ENCODE results near the gene ARID1B. TPM values are rescaled to one million over a fixed set of nuclear protein-coding genes. Genes with fewer than 3 reads are reported as not detected.

ARID1B gene
- total and polyA plus RNA-seq, 2 of the 13 experiments (the other 11 are each of a cell fraction or from before 2014, with no cell fraction given): 20.1 to 32.6 TPM

DNA sequence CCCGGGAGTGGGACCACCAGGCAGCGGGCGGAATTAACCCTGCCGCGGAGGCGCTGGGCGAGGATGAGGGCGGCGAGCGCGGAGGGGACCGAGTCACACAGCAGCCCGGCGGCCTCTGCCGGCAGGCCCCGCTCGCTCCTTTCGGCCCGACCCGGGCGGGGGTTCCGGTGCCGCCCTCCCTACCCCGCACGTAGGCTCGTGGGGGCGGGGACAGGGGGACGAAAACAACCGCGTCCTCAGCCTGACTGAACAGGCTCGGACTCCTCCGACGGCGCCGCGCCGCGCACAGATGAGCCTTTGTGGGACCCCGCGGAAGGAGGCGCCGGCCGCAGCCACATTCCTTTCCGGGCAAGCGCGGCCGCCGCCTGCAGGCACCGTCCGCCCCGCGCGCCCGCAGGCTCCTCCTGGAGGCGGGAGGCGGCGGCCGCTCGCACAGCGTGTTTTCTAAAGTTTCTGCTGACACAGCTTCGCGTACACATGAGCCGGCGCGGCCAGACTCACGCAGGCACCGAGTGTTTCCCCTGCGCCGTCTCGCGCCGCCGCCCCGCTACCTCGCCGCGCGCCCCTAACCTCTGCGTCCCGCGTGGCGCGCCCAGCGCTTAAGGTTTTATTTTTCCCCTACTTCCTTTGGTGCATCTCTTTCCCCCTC, 244.3 kb downstream of the ARID1B start (continued):
- TF ChIP-seq SOX6 (IDR thresholded peaks at IDR 0.05) (no peak), SOX6 (CRISPR knock-in tag; IDR thresholded peaks at IDR 0.05) (peak; percentile 77; the same call in 1 of the 2 replicates), ZNF292 (CRISPR knock-in tag; IDR thresholded peaks at IDR 0.05; ENCODE audit: borderline replicate concordance, low read depth) (no peak), ZNF619 (CRISPR knock-in tag; IDR thresholded peaks at IDR 0.05) (peak; percentile 96; the same call in 1 of the 2 replicates), MTA1 (CRISPR knock-in tag; IDR thresholded peaks at IDR 0.05; ENCODE audit: borderline replicate concordance) (peak; percentile 83), KDM4B (CRISPR knock-in tag; IDR thresholded peaks at IDR 0.05) (no peak; the same call in 1 of the 2 replicates), ZSCAN21 (CRISPR knock-in tag; IDR thresholded peaks at IDR 0.05; ENCODE audit: borderline replicate concordance) (peak; percentile 98), ZNF570 (CRISPR knock-in tag; IDR thresholded peaks at IDR 0.05; ENCODE audit: borderline replicate concordance) (peak; percentile 79; the same call in 1 of the 2 replicates), JUND (CRISPR knock-in tag; IDR thresholded peaks at IDR 0.05) (no peak; the same call in none of the 2 replicates), U2AF1 (optimal IDR thresholded peaks at IDR 0.05; ENCODE audit: low read depth, low read length) (no peak), ZNF205 (CRISPR knock-in tag; IDR thresholded peaks at IDR 0.05) (no peak; the same call in 1 of the 2 replicates), PHF5A (CRISPR knock-in tag; IDR thresholded peaks at IDR 0.05; ENCODE audit: low read depth, unreplicated experiment) (no peak), JDP2 (CRISPR knock-in tag; IDR thresholded peaks at IDR 0.05; ENCODE audit: borderline replicate concordance) (no peak), ZNF335 (CRISPR knock-in tag; IDR thresholded peaks at IDR 0.05) (no peak), CHCHD3 (CRISPR knock-in tag; IDR thresholded peaks at IDR 0.05) (no peak; the same call in 1 of the 2 replicates), AGO2 (optimal IDR thresholded peaks at IDR 0.05; ENCODE audit: low read depth, low read length) (peak; percentile 98), IRX3 (CRISPR knock-in tag; IDR thresholded peaks at IDR 0.05; ENCODE audit: borderline replicate concordance, low read depth) (peak; percentile 44; the same call in 1 of the 2 replicates), TSC22D2 (CRISPR knock-in tag; IDR thresholded peaks at IDR 0.05; ENCODE audit: borderline replicate concordance) (0 out of 2 replicates have a peak, but pooled peaks have one; percentile 75), GTF2F1 (IDR thresholded peaks at IDR 0.05; ENCODE audit: low read length) (0 out of 2 replicates have a peak, but pooled peaks have one; percentile 10)
- TF ChIP-seq, protein P1, sequence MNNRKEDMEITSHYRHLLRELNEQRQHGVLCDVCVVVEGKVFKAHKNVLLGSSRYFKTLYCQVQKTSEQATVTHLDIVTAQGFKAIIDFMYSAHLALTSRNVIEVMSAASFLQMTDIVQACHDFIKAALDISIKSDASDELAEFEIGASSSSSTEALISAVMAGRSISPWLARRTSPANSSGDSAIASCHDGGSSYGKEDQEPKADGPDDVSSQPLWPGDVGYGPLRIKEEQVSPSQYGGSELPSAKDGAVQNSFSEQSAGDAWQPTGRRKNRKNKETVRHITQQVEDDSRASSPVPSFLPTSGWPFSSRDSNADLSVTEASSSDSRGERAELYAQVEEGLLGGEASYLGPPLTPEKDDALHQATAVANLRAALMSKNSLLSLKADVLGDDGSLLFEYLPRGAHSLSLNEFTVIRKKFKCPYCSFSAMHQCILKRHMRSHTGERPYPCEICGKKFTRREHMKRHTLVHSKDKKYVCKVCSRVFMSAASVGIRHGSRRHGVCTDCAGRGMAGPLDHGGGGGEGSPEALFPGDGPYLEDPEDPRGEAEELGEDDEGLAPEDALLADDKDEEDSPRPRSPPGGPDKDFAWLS (CRISPR knock-in tag; IDR thresholded peaks at IDR 0.05; ENCODE audit: borderline replicate concordance): no peak
- TF ChIP-seq, protein P2, sequence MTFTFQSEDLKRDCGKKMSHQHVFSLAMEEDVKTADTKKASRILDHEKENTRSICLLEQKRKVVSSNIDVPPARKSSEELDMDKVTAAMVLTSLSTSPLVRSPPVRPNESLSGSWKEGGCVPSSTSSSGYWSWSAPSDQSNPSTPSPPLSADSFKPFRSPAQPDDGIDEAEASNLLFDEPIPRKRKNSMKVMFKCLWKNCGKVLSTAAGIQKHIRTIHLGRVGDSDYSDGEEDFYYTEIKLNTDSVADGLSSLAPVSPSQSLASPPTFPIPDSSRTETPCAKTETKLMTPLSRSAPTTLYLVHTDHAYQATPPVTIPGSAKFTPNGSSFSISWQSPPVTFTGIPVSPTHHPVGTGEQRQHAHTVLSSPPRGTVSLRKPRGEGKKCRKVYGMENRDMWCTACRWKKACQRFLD (CRISPR knock-in tag; IDR thresholded peaks at IDR 0.05; ENCODE audit: borderline replicate concordance): peak; percentile 87; the same call in 1 of the 2 replicates
- TF ChIP-seq, protein P3, sequence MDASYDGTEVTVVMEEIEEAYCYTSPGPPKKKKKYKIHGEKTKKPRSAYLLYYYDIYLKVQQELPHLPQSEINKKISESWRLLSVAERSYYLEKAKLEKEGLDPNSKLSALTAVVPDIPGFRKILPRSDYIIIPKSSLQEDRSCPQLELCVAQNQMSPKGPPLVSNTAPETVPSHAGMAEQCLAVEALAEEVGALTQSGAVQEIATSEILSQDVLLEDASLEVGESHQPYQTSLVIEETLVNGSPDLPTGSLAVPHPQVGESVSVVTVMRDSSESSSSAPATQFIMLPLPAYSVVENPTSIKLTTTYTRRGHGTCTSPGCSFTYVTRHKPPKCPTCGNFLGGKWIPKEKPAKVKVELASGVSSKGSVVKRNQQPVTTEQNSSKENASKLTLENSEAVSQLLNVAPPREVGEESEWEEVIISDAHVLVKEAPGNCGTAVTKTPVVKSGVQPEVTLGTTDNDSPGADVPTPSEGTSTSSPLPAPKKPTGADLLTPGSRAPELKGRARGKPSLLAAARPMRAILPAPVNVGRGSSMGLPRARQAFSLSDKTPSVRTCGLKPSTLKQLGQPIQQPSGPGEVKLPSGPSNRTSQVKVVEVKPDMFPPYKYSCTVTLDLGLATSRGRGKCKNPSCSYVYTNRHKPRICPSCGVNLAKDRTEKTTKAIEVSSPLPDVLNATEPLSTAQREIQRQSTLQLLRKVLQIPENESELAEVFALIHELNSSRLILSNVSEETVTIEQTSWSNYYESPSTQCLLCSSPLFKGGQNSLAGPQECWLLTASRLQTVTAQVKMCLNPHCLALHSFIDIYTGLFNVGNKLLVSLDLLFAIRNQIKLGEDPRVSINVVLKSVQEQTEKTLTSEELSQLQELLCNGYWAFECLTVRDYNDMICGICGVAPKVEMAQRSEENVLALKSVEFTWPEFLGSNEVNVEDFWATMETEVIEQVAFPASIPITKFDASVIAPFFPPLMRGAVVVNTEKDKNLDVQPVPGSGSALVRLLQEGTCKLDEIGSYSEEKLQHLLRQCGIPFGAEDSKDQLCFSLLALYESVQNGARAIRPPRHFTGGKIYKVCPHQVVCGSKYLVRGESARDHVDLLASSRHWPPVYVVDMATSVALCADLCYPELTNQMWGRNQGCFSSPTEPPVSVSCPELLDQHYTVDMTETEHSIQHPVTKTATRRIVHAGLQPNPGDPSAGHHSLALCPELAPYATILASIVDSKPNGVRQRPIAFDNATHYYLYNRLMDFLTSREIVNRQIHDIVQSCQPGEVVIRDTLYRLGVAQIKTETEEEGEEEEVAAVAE (CRISPR knock-in tag; IDR thresholded peaks at IDR 0.05; ENCODE audit: borderline replicate concordance): 0 out of 2 replicates have a peak, but pooled peaks have one; percentile 61
